Neural cell (in vitro differentiated cells): Measurements from ENCODE around the gene PIAS4.

Experiments used
- CTCF ChIP-seq: fragments of 450-650 bp; IDR thresholded peaks from 2 replicates; pipeline ENCODE4 v1.5.1; 2014; ENCODE audit warnings: antibody characterized with exemption, mild to moderate bottlenecking, moderate library complexity; ENCODE audit not compliant: poor library complexity, severe bottlenecking
- POLR2AphosphoS5 ChIP-seq: IDR thresholded peaks from 2 replicates; pipeline ENCODE4 v1.6.1; 2012
- SMC3 ChIP-seq: fragments of 450-650 bp; conservative IDR thresholded peaks from 2 replicates; pipeline ENCODE4 v1.6.1; 2014; ENCODE audit warnings: antibody characterized with exemption, mild to moderate bottlenecking, moderate library complexity; ENCODE audit not compliant: poor library complexity

GRCh38 chr19:3986260-3987041 is 21.1 kb upstream of the PIAS4 start:
- peak; percentile 81 for TF ChIP-seq CTCF
- no peak for TF ChIP-seq POLR2AphosphoS5
- peak; percentile 70 for TF ChIP-seq SMC3
